HG03442 (cell line): ENCODE results near the gene CYP4A11.
"Not testable (repeated sequence)": the region's sequence is repeated elsewhere in the genome, so short reads cannot be mapped to it uniquely, and the experiment has no call there.

Experiments used
- ATAC-seq: cut with Tn5 transposase; IDR thresholded peaks from one replicate; pipeline ENCODE4 v1.9.1; 2021; ENCODE audit warnings: mild to moderate bottlenecking, moderate library complexity; ENCODE audit not compliant: unreplicated experiment

CYP4A11 gene

DNA sequence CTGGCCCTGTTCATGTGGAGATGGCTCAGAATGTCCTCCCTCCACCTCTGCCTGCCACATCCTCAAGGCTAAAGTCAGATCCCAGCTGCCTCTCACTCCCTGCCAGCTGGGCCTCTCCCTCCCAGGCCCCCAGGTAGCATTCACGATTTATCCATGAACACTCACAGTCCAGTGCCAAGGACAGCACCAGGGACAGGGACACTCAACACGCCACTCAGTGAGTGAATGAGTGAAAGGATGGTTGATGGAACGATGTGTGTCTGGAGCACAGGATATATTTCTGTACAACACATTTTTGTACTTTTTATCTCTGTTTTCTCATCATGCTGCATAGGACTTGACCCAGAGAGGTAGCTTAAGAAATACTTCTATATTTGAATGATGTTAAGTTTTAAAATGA, 10.1 kb downstream of the CYP4A11 start:
- no peak for ATAC-seq

DNA sequence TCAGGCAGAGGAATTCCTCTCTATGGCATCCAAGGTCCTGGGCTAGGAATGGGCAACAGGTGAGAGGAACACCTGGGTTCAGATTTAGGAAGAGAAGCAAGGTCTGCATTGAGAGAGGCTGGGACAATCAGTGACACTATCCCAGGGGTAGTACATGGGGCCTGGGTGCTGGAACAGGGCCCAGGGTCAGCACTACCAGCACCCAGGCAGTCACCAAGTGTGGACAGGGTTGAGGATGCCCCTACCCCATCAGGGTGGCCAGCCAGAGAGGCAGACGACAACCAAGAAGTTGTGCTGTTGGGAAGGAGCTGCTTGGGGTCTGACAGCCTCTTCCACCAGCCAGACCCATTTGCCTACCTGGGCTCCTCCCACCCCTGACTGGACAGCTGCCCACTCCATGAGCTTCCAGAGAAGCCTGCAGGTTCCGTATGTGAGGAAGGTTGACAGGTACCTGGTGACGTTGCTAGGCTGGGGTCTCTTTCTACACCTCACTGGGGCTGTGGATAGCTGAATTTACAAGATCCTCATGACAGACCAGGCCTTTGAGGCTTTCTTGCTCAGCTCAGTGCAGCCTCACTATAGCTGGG, 13.9 kb downstream of the CYP4A11 start:
- ATAC-seq = no peak

DNA sequence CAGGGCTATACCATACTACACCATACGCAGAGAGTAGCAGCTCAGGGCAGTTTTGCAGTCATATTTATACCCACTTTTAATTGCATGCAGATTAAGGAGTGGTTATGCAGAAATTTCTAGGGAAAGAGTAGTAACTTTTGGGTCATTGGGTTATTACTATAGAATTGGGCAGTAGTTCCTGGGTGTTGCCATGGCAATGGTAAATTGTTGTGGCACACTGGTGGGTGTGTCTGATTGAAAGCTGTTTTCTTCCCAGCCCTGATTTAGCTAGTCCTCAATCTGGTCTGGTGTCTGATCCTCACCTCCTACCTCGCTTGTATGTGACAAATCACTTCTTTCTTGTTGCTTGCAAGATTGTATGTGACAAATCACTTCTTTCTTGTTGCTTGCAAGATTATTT, 30.5 kb downstream of the CYP4A11 start:
- no peak for ATAC-seq

DNA sequence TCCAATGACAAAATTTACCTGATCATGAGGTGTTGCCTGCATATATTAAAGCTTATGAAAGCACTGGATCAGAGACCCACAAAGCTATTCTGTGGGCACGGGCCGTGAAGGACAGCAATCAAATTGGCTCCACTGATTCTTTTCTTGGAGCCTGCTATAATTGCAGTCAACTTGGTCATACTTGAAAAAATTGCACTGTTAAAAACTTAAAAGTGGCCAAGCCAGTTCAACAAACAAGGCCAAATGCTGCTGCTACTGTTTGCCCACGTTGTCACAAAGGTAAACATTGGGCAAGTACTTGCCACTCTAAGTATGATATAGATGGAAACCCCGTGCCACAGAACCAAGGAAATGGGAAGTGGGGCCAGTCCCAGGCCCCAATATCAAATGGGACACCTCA, 37.8 kb downstream of the CYP4A11 start:
- ATAC-seq = no peak

DNA sequence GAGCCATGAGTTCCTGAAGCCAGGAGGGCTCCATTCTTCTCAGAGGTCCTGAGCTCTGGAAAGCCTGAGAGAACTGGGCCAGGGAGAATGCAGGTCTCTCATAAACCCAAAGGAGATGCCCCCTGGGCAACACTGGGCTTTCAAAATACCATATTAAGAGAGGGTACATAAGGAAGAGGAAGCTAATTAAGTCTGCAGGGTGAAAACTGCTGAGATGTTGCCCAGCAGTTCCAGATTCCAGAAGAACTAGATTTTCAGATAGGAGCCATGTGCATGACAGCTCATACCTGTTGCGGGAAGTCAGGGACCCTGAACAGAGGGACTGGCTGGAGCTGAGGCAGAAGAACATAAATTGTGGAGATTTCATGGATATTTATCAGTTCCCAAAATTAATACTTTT, 40.9 kb downstream of the CYP4A11 start:
- ATAC-seq = no peak

DNA sequence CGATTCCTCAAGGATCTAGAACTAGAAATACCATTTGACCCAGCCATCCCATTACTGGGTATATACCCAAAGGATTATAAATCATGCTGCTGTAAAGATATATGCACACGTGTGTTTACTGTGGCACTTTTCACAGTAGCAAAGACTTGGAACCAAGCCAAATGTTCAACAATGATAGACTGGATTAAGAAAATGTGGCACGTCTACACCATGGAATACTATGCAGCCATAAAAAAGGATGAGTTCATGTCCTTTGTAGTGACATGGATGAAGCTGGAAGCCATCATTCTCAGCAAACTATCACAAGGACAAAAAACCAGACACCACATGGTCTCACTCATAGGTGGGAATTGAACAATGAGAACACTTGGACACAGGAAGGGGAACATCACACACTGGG, 59.6 kb downstream of the CYP4A11 start:
- ATAC-seq = not testable (repeated sequence)
